HEK293 (cell line): ENCODE measurements around the gene SPEM1.

ENCODE experiments used
- HOXD13 ChIP-seq: sonication (generic); formaldehyde crosslinking; IDR thresholded peaks from 2 replicates; pipeline ENCODE4 v1.8.0; 2022; ENCODE audit warnings: missing genetic modification reagents, borderline replicate concordance
- IKZF3 ChIP-seq: fragments of 450-650 bp; IDR thresholded peaks from 2 replicates; pipeline ENCODE4 v1.5.0; 2018; ENCODE audit warnings: missing biosample characterization, mild to moderate bottlenecking, missing genetic modification characterization, moderate library complexity
- KLF7 ChIP-seq: fragments of 450-650 bp; formaldehyde crosslinking; IDR thresholded peaks from 2 replicates; pipeline ENCODE4 v1.5.1; 2016; ENCODE audit warnings: missing biosample characterization, missing genetic modification characterization, borderline replicate concordance
- KLF9 ChIP-seq: fragments of 450-650 bp; formaldehyde crosslinking; IDR thresholded peaks from 2 replicates; pipeline ENCODE4 v1.5.1; 2016; ENCODE audit warnings: missing biosample characterization, missing genetic modification characterization, low read depth
- SP2 ChIP-seq: fragments of 450-650 bp; formaldehyde crosslinking; IDR thresholded peaks from 2 replicates; pipeline ENCODE4 v1.5.1; 2016; ENCODE audit warnings: missing biosample characterization, missing genetic modification characterization
- TSHZ1 ChIP-seq: fragments of 450-650 bp; formaldehyde crosslinking; IDR thresholded peaks from 2 replicates; pipeline ENCODE4 v1.5.1; 2016; ENCODE audit warnings: missing biosample characterization, missing genetic modification characterization, borderline replicate concordance
- ZBTB20 ChIP-seq: fragments of 450-650 bp; formaldehyde crosslinking; IDR thresholded peaks from 2 replicates; pipeline ENCODE4 v1.5.1; 2016; ENCODE audit warnings: missing biosample characterization, missing genetic modification characterization
- ZNF132 ChIP-seq: fragments of 450-650 bp; formaldehyde crosslinking; IDR thresholded peaks from 2 replicates; pipeline ENCODE4 v1.5.1; 2017; ENCODE audit warnings: missing biosample characterization, missing genetic modification characterization, borderline replicate concordance
- ZNF184 ChIP-seq: fragments of 450-650 bp; IDR thresholded peaks from 2 replicates; pipeline ENCODE4 v1.5.1; 2018; ENCODE audit warnings: missing biosample characterization, mild to moderate bottlenecking, missing genetic modification characterization
- ZNF2 ChIP-seq: fragments of 450-650 bp; formaldehyde crosslinking; IDR thresholded peaks from 2 replicates; pipeline ENCODE4 v1.5.1; 2016; ENCODE audit warnings: missing biosample characterization, missing genetic modification characterization
- ZNF24 ChIP-seq: fragments of 450-650 bp; formaldehyde crosslinking; IDR thresholded peaks from 2 replicates; pipeline ENCODE4 v1.5.1; 2016; ENCODE audit warnings: missing biosample characterization, missing genetic modification characterization
- ZNF280C ChIP-seq: fragments of 450-650 bp; formaldehyde crosslinking; IDR thresholded peaks from 2 replicates; pipeline ENCODE4 v1.5.1; 2016; ENCODE audit warnings: missing biosample characterization, missing genetic modification characterization
- ZNF335 ChIP-seq: fragments of 450-650 bp; formaldehyde crosslinking; conservative IDR thresholded peaks from 2 replicates; pipeline ENCODE4 v1.5.1; 2016; ENCODE audit warnings: missing biosample characterization, missing genetic modification characterization
- ZNF521 ChIP-seq: fragments of 450-650 bp; formaldehyde crosslinking; IDR thresholded peaks from 2 replicates; pipeline ENCODE4 v1.5.1; 2017; ENCODE audit warnings: missing biosample characterization, mild to moderate bottlenecking, missing genetic modification characterization
- ZNF530 ChIP-seq: fragments of 450-650 bp; formaldehyde crosslinking; IDR thresholded peaks from 2 replicates; pipeline ENCODE4 v1.5.1; 2016; ENCODE audit warnings: low read depth, missing biosample characterization, missing genetic modification characterization
- ZNF561 ChIP-seq: fragments of 450-650 bp; IDR thresholded peaks from 2 replicates; pipeline ENCODE4 v1.5.1; 2018; ENCODE audit warnings: missing biosample characterization, missing genetic modification characterization, borderline replicate concordance
- ZNF600 ChIP-seq: fragments of 450-650 bp; formaldehyde crosslinking; IDR thresholded peaks from 2 replicates; pipeline ENCODE4 v1.5.1; 2016; ENCODE audit warnings: missing biosample characterization, missing genetic modification characterization
- ZNF704 ChIP-seq: fragments of 450-650 bp; formaldehyde crosslinking; IDR thresholded peaks from 2 replicates; pipeline ENCODE4 v1.5.1; 2016; ENCODE audit warnings: missing biosample characterization, missing genetic modification characterization
- ZNF76 ChIP-seq: fragments of 450-650 bp; formaldehyde crosslinking; IDR thresholded peaks from 2 replicates; pipeline ENCODE4; 2016; ENCODE audit warnings: low read depth, missing biosample characterization, missing genetic modification characterization, borderline replicate concordance
- ZNF830 ChIP-seq: fragments of 450-650 bp; IDR thresholded peaks from 2 replicates; pipeline ENCODE4 v1.5.0; 2018; ENCODE audit warnings: missing biosample characterization, missing genetic modification characterization, low read depth, mild to moderate bottlenecking, moderate library complexity
- ZSCAN16 ChIP-seq: fragments of 450-650 bp; formaldehyde crosslinking; IDR thresholded peaks from 2 replicates; pipeline ENCODE4 v1.5.1; 2016; ENCODE audit warnings: missing biosample characterization, missing genetic modification characterization
- TF ChIP-seq, protein P1 (sequence below): fragments of 450-650 bp; formaldehyde crosslinking; IDR thresholded peaks from 2 replicates; pipeline ENCODE4 v1.5.1; 2016; ENCODE audit warnings: missing biosample characterization, missing genetic modification characterization, low read depth
- TF ChIP-seq, protein P2 (sequence below): fragments of 450-650 bp; formaldehyde crosslinking; IDR thresholded peaks from 2 replicates; pipeline ENCODE4 v1.5.1; 2016; ENCODE audit warnings: missing biosample characterization, missing genetic modification characterization

Gene SPEM1

GRCh38 chr17:7403043-7403726 is 16.9 kb upstream of the SPEM1 start (continued):
- TF ChIP-seq ZNF76 (0 out of 2 replicates have a peak, but pooled peaks have one; percentile 31), KLF9 (peak; percentile 53; the same call in 1 of the 2 replicates), KLF7 (tag by site-specific recombination) (no peak), ZNF521 (no peak), ZNF600 (tag by site-specific recombination) (peak; percentile 80), ZNF24 (tag by site-specific recombination) (no peak), TSHZ1 (no peak), ZNF830 (tag by site-specific recombination) (no peak), SP2 (tag by site-specific recombination) (no peak), HOXD13 (no peak), ZNF530 (tag by site-specific recombination) (no peak), ZSCAN16 (tag by site-specific recombination) (no peak), ZBTB20 (tag by site-specific recombination) (peak; percentile 35; the same call in 1 of the 2 replicates), IKZF3 (no peak), ZNF132 (tag by site-specific recombination) (no peak), ZNF280C (tag by site-specific recombination) (no peak), ZNF704 (tag by site-specific recombination) (no peak), ZNF335 (tag by site-specific recombination) (peak; percentile 90), ZNF2 (tag by site-specific recombination) (no peak), ZNF561 (no peak), ZNF184 (no peak)
- TF ChIP-seq, protein P1, sequence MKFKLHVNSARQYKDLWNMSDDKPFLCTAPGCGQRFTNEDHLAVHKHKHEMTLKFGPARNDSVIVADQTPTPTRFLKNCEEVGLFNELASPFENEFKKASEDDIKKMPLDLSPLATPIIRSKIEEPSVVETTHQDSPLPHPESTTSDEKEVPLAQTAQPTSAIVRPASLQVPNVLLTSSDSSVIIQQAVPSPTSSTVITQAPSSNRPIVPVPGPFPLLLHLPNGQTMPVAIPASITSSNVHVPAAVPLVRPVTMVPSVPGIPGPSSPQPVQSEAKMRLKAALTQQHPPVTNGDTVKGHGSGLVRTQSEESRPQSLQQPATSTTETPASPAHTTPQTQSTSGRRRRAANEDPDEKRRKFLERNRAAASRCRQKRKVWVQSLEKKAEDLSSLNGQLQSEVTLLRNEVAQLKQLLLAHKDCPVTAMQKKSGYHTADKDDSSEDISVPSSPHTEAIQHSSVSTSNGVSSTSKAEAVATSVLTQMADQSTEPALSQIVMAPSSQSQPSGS, result no peak
- TF ChIP-seq, protein P2, sequence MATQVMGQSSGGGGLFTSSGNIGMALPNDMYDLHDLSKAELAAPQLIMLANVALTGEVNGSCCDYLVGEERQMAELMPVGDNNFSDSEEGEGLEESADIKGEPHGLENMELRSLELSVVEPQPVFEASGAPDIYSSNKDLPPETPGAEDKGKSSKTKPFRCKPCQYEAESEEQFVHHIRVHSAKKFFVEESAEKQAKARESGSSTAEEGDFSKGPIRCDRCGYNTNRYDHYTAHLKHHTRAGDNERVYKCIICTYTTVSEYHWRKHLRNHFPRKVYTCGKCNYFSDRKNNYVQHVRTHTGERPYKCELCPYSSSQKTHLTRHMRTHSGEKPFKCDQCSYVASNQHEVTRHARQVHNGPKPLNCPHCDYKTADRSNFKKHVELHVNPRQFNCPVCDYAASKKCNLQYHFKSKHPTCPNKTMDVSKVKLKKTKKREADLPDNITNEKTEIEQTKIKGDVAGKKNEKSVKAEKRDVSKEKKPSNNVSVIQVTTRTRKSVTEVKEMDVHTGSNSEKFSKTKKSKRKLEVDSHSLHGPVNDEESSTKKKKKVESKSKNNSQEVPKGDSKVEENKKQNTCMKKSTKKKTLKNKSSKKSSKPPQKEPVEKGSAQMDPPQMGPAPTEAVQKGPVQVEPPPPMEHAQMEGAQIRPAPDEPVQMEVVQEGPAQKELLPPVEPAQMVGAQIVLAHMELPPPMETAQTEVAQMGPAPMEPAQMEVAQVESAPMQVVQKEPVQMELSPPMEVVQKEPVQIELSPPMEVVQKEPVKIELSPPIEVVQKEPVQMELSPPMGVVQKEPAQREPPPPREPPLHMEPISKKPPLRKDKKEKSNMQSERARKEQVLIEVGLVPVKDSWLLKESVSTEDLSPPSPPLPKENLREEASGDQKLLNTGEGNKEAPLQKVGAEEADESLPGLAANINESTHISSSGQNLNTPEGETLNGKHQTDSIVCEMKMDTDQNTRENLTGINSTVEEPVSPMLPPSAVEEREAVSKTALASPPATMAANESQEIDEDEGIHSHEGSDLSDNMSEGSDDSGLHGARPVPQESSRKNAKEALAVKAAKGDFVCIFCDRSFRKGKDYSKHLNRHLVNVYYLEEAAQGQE, result no peak
